ENCODE results near the gene SALL4. TPM values are rescaled to one million over a fixed set of nuclear protein-coding genes. Genes with fewer than 3 reads are reported as not detected.
A peak's percentile ranks its signal among the peaks of the same experiment; 100 is the strongest.

The SALL4 gene
- total and polyA plus RNA-seq, 4 donors: 0.16 to 3.6 (median 1.4) TPM

- TF ChIP-seq RAD21 (IDR thresholded peaks at IDR 0.05): no peak
- Histone ChIP-seq H3K27me3 (ENCODE audit: control insufficient read depth in 4 of 4, insufficient read depth in 4 of 4, low read length in 3 of 4) (no peaks in the 10 kb centered on the region), H3K27ac (ENCODE audit: low read depth in 1 of 2, low read length in 2 of 2) (no peak overlapping the region), H3K9me3 (ENCODE audit: control insufficient read depth in 4 of 4, low read length in 3 of 4) (no peaks in the 10 kb centered on the region), H3K4me3 (ENCODE audit: low read depth in 1 of 3, low read length in 3 of 3) (no peak overlapping the region), H3K9ac (ENCODE audit: low read depth in 1 of 2, low read length in 2 of 2) (no peak overlapping the region), H3K36me3 (ENCODE audit: control insufficient read depth in 4 of 4, insufficient read depth in 3 of 4, low read depth in 1 of 4, low read length in 3 of 4) (no peaks in the 10 kb centered on the region), H3K4me1 (ENCODE audit: control insufficient read depth in 4 of 4, insufficient read depth in 4 of 4, low read length in 3 of 4) (peaks cover 0 to 11% (median 7%) of the 10 kb centered on the region in 4 donors)
- no peak for DNase-seq (ENCODE audit: low spot score)
- 73% methylated on average over 14 of the region's 14 CpGs for WGBS
Measured at GRCh38 chr20:51760905-51761546, 41.3 kb downstream of the SALL4 start.

- TF ChIP-seq ZBTB33 (IDR thresholded peaks at IDR 0.05) (no peak), TAF1 (conservative IDR thresholded peaks at IDR 0.05) (no peak), EGR1 (IDR thresholded peaks at IDR 0.05; ENCODE audit: low read depth in 2 of 2) (no peak), HNF4G (IDR thresholded peaks at IDR 0.05) (no peak), FOXA2 (IDR thresholded peaks at IDR 0.05) (no peak), SP1 (IDR thresholded peaks at IDR 0.05) (no peak), YY1 (IDR thresholded peaks at IDR 0.05) (no peak), RXRA (IDR thresholded peaks at IDR 0.05) (no peak), FOXA1 (IDR thresholded peaks at IDR 0.05) (no peak), JUND (IDR thresholded peaks at IDR 0.05) (no peak)
- TF ChIP-seq, protein P1, sequence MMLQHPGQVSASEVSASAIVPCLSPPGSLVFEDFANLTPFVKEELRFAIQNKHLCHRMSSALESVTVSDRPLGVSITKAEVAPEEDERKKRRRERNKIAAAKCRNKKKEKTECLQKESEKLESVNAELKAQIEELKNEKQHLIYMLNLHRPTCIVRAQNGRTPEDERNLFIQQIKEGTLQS (IDR thresholded peaks at IDR 0.05): no peak
- TF ChIP-seq, protein P2, sequence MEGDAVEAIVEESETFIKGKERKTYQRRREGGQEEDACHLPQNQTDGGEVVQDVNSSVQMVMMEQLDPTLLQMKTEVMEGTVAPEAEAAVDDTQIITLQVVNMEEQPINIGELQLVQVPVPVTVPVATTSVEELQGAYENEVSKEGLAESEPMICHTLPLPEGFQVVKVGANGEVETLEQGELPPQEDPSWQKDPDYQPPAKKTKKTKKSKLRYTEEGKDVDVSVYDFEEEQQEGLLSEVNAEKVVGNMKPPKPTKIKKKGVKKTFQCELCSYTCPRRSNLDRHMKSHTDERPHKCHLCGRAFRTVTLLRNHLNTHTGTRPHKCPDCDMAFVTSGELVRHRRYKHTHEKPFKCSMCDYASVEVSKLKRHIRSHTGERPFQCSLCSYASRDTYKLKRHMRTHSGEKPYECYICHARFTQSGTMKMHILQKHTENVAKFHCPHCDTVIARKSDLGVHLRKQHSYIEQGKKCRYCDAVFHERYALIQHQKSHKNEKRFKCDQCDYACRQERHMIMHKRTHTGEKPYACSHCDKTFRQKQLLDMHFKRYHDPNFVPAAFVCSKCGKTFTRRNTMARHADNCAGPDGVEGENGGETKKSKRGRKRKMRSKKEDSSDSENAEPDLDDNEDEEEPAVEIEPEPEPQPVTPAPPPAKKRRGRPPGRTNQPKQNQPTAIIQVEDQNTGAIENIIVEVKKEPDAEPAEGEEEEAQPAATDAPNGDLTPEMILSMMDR (IDR thresholded peaks at IDR 0.05; ENCODE audit: low read depth, low read length, missing input control): no peak
- H3K27me3 ChIP-seq (ENCODE audit: control insufficient read depth in 4 of 4, insufficient read depth in 4 of 4, low read length in 3 of 4): no peaks in the 10 kb centered on the region
- H3K9me3 ChIP-seq (ENCODE audit: control insufficient read depth in 4 of 4, low read length in 3 of 4): no peaks in the 10 kb centered on the region
- H3K27ac ChIP-seq (ENCODE audit: low read depth in 1 of 2, low read length in 2 of 2): no peak overlapping the region
- WGBS: 91% methylated on average over 14 of the region's 14 CpGs
- no peaks in the 10 kb centered on the region for H3K36me3 ChIP-seq (ENCODE audit: control insufficient read depth in 4 of 4, insufficient read depth in 3 of 4, low read depth in 1 of 4, low read length in 3 of 4)
- H3K9ac ChIP-seq (ENCODE audit: low read depth in 1 of 2, low read length in 2 of 2): no peak overlapping the region
- DNase-seq (ENCODE audit: low spot score): no peak
- no peak overlapping the region for H3K4me3 ChIP-seq (ENCODE audit: low read depth in 1 of 3, low read length in 3 of 3)
- H3K4me1 ChIP-seq (ENCODE audit: control insufficient read depth in 4 of 4, insufficient read depth in 4 of 4, low read length in 3 of 4): peaks cover 0 to 11% (median 7%) of the 10 kb centered on the region in 4 donors
Measured at GRCh38 chr20:51759769-51760510, 42.4 kb downstream of the SALL4 start.

GRCh38 chr20:51758978-51759544, 43.3 kb downstream of the SALL4 start:
- Histone ChIP-seq H3K27me3 (ENCODE audit: control insufficient read depth in 4 of 4, insufficient read depth in 4 of 4, low read length in 3 of 4) (no peaks in the 10 kb centered on the region), H3K9ac (ENCODE audit: low read depth in 1 of 2, low read length in 2 of 2) (no peak overlapping the region), H3K4me1 (ENCODE audit: control insufficient read depth in 4 of 4, insufficient read depth in 4 of 4, low read length in 3 of 4) (peaks cover 0 to 11% (median 7%) of the 10 kb centered on the region in 4 donors), H3K4me3 (ENCODE audit: low read depth in 1 of 3, low read length in 3 of 3) (no peak overlapping the region), H3K9me3 (ENCODE audit: control insufficient read depth in 4 of 4, low read length in 3 of 4) (no peaks in the 10 kb centered on the region), H3K27ac (ENCODE audit: low read depth in 1 of 2, low read length in 2 of 2) (peak overlapping the region; percentile 67 to 70), H3K36me3 (ENCODE audit: control insufficient read depth in 4 of 4, insufficient read depth in 3 of 4, low read depth in 1 of 4, low read length in 3 of 4) (no peaks in the 10 kb centered on the region)
- no peak for DNase-seq (ENCODE audit: low spot score)
- WGBS: 44% methylated on average over 12 of the region's 12 CpGs
- peak; percentile 55 for TF ChIP-seq FOXA1 (IDR thresholded peaks at IDR 0.05)
- TF ChIP-seq, protein P3, sequence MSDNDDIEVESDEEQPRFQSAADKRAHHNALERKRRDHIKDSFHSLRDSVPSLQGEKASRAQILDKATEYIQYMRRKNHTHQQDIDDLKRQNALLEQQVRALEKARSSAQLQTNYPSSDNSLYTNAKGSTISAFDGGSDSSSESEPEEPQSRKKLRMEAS (IDR thresholded peaks at IDR 0.05): peak; percentile 92
- peak; percentile 61 for TF ChIP-seq ZBTB33 (IDR thresholded peaks at IDR 0.05)
- TF ChIP-seq NR2F2 (IDR thresholded peaks at IDR 0.05): no peak
- peak; percentile 50 for TF ChIP-seq HNF4G (IDR thresholded peaks at IDR 0.05)
- no peak for TF ChIP-seq EGR1 (IDR thresholded peaks at IDR 0.05; ENCODE audit: low read depth in 2 of 2)
- peak; percentile 68 for TF ChIP-seq SP1 (IDR thresholded peaks at IDR 0.05)
- peak; percentile 76 for TF ChIP-seq REST (IDR thresholded peaks at IDR 0.05)
